GM12892 (cell line): ENCODE data around the gene LIN7A. TPM values are rescaled to one million over a fixed set of nuclear protein-coding genes. Genes with fewer than 3 reads are reported as not detected.

ENCODE experiments used
- DNase-seq: peaks from one replicate; pipeline ENCODE4 v3.0.0; 2011; ENCODE audit not compliant: insufficient read length
- FAIRE-seq: peaks from 2 replicates; lab custom pipeline; 2011; peaks lifted over from hg19 to GRCh38; lab: Jason Lieb, UNC
- POLR2A ChIP-seq: IDR thresholded peaks from 2 replicates; pipeline ENCODE4 v1.6.1; 2011; ENCODE audit warnings: low read depth, low read length, control low read depth
- POLR2AphosphoS5 ChIP-seq: IDR thresholded peaks from 2 replicates; pipeline ENCODE4 v1.6.1; 2011; ENCODE audit warnings: low read depth, low read length, control low read depth
- TAF1 ChIP-seq: IDR thresholded peaks from 2 replicates; pipeline ENCODE4 v1.6.1; 2011; ENCODE audit warnings: low read depth, mild to moderate bottlenecking, control low read depth, low read length, borderline replicate concordance
- polyA plus RNA-seq: library from polyadenylated mRNA; unstranded; fragments of >200 nt; gene quantifications from one replicate; pipeline ENCODE4 v1.2.1, GENCODE V29; 2012; ENCODE audit warnings: missing spikeins, inconsistent platforms; ENCODE audit not compliant: missing spikeins

Gene LIN7A
- 3.5 TPM for polyA plus RNA-seq

- no peak for TF ChIP-seq POLR2A
- TF ChIP-seq POLR2AphosphoS5, result no peak
- no peak for TF ChIP-seq TAF1
- FAIRE-seq (no peak), DNase-seq (peak; percentile 20)
Measured at GRCh38 chr12:80937391-80938238, at the start of gene LIN7A. Gene LIN7A, minus strand, starts transcription at chr12:80937934. Its CDS starts 212 bp downstream, at chr12:80937722.

GRCh38 chr12:80986224-80986623 is 48.5 kb upstream of the LIN7A start:
- no peak for DNase-seq
- no peak for FAIRE-seq
- TF ChIP-seq POLR2A, result no peak

GRCh38 chr12:80979816-80980215 is 42.1 kb upstream of the LIN7A start:
- FAIRE-seq (peak; percentile 80), DNase-seq (no peak)
- TF ChIP-seq TAF1, result no peak
- no peak for TF ChIP-seq POLR2AphosphoS5
- no peak for TF ChIP-seq POLR2A

GRCh38 chr12:80979251-80979650 is 41.5 kb upstream of the LIN7A start:
- TF ChIP-seq POLR2AphosphoS5 (no peak), TAF1 (no peak), POLR2A (no peak)
- DNase-seq (no peak), FAIRE-seq (no peak)

GRCh38 chr12:80977346-80977745 is 39.6 kb upstream of the LIN7A start:
- DNase-seq (no peak), FAIRE-seq (no peak)
- no peak for TF ChIP-seq POLR2A
- TF ChIP-seq TAF1, result no peak
- TF ChIP-seq POLR2AphosphoS5, result no peak

GRCh38 chr12:80968326-80968725 is 30.6 kb upstream of the LIN7A start:
- no peak for FAIRE-seq
- no peak for DNase-seq
- TF ChIP-seq TAF1 (no peak), POLR2AphosphoS5 (no peak), POLR2A (no peak)

- no peak for DNase-seq
- no peak for TF ChIP-seq POLR2AphosphoS5
- no peak for FAIRE-seq
Measured at GRCh38 chr12:80967565-80967964, 29.8 kb upstream of the LIN7A start.

GRCh38 chr12:80966001-80966400 is 28.3 kb upstream of the LIN7A start:
- TF ChIP-seq POLR2AphosphoS5 (no peak), POLR2A (no peak), TAF1 (no peak)
- DNase-seq, result no peak
- FAIRE-seq, result no peak

- no peak for FAIRE-seq
- no peak for DNase-seq
- TF ChIP-seq POLR2A (no peak), TAF1 (no peak), POLR2AphosphoS5 (no peak)
Measured at GRCh38 chr12:80958162-80958561, 20.4 kb upstream of the LIN7A start.

GRCh38 chr12:80954857-80955520 is 17.3 kb upstream of the LIN7A start:
- DNase-seq (no peak), FAIRE-seq (no peak)
- no peak for TF ChIP-seq TAF1
- no peak for TF ChIP-seq POLR2A
- TF ChIP-seq POLR2AphosphoS5, result no peak

GRCh38 chr12:80952443-80952842 is 14.7 kb upstream of the LIN7A start:
- FAIRE-seq (no peak), DNase-seq (no peak)
- TF ChIP-seq TAF1, result no peak
- TF ChIP-seq POLR2AphosphoS5, result no peak

GRCh38 chr12:80946591-80946990 is 8.9 kb upstream of the LIN7A start:
- DNase-seq (no peak), FAIRE-seq (no peak)
- TF ChIP-seq POLR2AphosphoS5 (no peak), POLR2A (no peak), TAF1 (no peak)
